Thoracic aorta (tissue), 2 donors: ENCODE results near the gene HAPLN3. TPM values are rescaled to one million over a fixed set of nuclear protein-coding genes. Genes with fewer than 3 reads are reported as not detected.

Source experiments
- ATAC-seq: fragments of 150-250 bp; one replicate; pipeline ENCODE4 v1.8.0; 2017; ENCODE audit warnings: low read depth; ENCODE audit not compliant: insufficient number of reproducible peaks, low FRiP score
- DNase-seq: peaks from one replicate; pipeline ENCODE4 v3.0.0-alpha.2; 2020; ENCODE audit warnings: low spot score
- H3K27ac ChIP-seq, 2 donors: fragments of 200-600 bp; sonication (generic); 1 replicate in 1 of 2; 2 replicates in 1 of 2; pipeline ENCODE4 v1.5.1; 2016; ENCODE audit warnings: mild to moderate bottlenecking in 2 of 2, moderate library complexity in 2 of 2
- H3K27me3 ChIP-seq: fragments of 200-600 bp; sonication (generic); replicated peaks from 2 replicates; pipeline ENCODE4 v1.6.0; 2016; ENCODE audit warnings: mild to moderate bottlenecking; ENCODE audit not compliant: insufficient read depth
- H3K36me3 ChIP-seq: fragments of 200-600 bp; sonication (generic); one replicate; pipeline ENCODE4 v1.5.1; 2016
- H3K4me1 ChIP-seq, 2 donors: fragments of 200-600 bp; sonication (generic); 1 replicate in 1 of 2; 2 replicates in 1 of 2; pipeline versions ENCODE4 v1.5.1 to v1.6.0; 2016; ENCODE audit warnings: low read depth in 2 of 2, mild to moderate bottlenecking in 1 of 2; ENCODE audit not compliant: control insufficient read depth in 1 of 2
- H3K4me3 ChIP-seq: fragments of 200-600 bp; sonication (generic); 2 replicates; pipeline ENCODE4 v1.5.1; 2016; ENCODE audit warnings: mild to moderate bottlenecking
- H3K9me3 ChIP-seq: fragments of 200-600 bp; sonication (generic); 2 replicates; pipeline ENCODE4 v1.5.1; 2016
- total RNA-seq, 2 donors: library from RNA; depleted of rRNA; stranded (reverse); fragments of >200 nt; gene quantifications; one replicate each; pipeline versions ENCODE4 v1.1.0 to v1.2.3, GENCODE V29; 2016
- TF ChIP-seq, protein P1 (sequence below): fragments of 200-600 bp; sonication (generic); IDR thresholded peaks from one replicate; pipeline ENCODE4 v1.5.1; 2019; ENCODE audit warnings: antibody characterized with exemption

Gene HAPLN3
- total RNA-seq, 2 donors from 2014 or later = 111 to 173 TPM

DNA sequence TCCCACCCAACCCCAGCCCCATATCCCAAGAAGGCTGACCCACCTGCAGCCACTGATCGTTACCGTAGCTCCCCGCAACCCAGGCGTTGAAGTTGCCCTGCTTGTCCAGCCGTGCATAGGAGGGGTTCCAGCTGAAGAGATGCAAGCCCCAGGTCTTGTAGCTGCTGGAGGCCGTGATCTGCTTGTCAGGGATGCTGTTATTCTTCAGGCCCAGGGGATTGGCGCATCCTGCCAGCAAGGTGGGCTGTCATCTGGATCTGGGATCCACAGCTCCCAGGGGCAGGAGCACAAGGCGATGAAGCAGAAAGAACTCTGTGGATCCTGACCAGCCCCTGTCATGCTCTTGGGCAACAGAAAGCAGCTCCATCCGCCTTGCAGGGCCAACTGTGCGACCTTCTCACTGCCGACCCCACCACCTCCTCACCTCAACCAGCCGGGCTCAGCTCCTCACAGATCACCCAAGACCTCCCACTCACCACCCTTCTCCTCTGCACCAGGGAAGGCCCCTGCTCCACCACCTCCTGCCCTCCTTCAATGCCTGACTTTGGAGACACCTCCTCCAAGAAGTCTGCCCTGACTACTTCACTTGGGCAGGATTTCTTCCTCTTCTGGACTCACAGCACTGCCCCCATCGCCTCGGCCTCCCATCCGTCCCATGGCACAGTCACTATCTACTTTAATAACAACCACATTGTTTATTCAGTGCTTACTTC is 6.3 kb upstream of the HAPLN3 start:
- no peak for ATAC-seq
- Histone ChIP-seq H3K27ac (peak overlapping the region; percentile 34 to 98), H3K4me3 (peak overlapping the region; percentile 15), H3K9me3 (no peaks in the 10 kb centered on the region), H3K36me3 (peaks cover 55% of the 10 kb centered on the region), H3K27me3 (no peaks in the 10 kb centered on the region), H3K4me1 (peaks cover 36 to 96% of the 10 kb centered on the region in 2 donors)
- no peak for DNase-seq
- TF ChIP-seq, protein P1, sequence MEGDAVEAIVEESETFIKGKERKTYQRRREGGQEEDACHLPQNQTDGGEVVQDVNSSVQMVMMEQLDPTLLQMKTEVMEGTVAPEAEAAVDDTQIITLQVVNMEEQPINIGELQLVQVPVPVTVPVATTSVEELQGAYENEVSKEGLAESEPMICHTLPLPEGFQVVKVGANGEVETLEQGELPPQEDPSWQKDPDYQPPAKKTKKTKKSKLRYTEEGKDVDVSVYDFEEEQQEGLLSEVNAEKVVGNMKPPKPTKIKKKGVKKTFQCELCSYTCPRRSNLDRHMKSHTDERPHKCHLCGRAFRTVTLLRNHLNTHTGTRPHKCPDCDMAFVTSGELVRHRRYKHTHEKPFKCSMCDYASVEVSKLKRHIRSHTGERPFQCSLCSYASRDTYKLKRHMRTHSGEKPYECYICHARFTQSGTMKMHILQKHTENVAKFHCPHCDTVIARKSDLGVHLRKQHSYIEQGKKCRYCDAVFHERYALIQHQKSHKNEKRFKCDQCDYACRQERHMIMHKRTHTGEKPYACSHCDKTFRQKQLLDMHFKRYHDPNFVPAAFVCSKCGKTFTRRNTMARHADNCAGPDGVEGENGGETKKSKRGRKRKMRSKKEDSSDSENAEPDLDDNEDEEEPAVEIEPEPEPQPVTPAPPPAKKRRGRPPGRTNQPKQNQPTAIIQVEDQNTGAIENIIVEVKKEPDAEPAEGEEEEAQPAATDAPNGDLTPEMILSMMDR = no peak

DNA sequence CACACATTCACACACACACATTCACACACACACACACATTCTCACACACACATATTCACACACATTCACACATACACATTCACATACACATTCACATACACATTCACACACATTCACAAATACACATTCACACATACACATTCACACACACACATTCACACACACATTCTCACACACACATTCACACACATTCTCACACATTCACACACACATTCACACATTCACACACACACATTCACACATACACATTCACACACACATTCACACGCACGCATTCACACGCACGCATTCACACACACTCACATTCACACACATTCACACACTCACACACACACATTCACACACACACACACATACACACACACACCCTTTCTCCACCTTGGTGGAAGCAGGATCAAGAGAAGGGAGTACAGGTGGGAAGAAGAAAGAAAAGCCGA is 5.7 kb upstream of the HAPLN3 start:
- no peaks in the 10 kb centered on the region for H3K27me3 ChIP-seq
- ATAC-seq = no peak
- peak overlapping the region; percentile 47 to 98 for H3K27ac ChIP-seq
- H3K36me3 ChIP-seq = peaks cover 48% of the 10 kb centered on the region
- DNase-seq = no peak
- TF ChIP-seq, protein P1 = no peak
- no peak overlapping the region for H3K4me3 ChIP-seq
- H3K9me3 ChIP-seq = no peaks in the 10 kb centered on the region
- peaks cover 35 to 96% of the 10 kb centered on the region in 2 donors for H3K4me1 ChIP-seq

DNA sequence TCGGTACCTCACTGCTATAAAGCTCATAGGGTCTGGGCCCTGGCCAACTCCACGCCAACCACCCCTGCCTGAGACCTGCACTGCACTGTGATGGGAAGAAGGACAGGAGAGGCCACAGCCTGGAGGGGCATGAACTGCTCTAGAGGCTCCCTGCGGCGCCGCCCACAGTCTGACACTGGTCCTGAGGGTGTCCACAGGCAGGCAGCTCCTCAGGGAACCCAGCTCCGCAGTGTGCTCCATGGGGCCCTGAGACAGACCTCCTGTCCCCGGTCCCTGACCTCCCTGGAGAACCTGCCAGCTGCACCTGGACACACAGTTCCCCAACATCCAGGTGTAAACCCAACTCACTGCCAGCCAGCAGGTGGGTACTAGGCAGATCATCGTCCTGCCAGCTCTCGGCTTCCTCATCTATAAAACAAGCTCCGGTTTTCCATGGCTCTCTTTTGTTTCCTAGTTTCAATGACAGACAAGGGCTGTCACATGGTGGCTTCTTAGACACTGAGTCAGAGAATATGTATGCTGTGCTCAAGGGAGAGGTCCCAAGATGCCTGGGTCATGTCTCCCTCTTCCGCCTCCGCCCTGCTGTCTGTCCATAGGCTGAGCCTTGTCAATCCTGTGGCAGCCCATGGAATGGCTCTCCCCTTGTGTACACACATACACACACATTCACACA is 5.1 kb upstream of the HAPLN3 start:
- Histone ChIP-seq H3K27ac (peak overlapping the region; percentile 47 to 98), H3K9me3 (no peaks in the 10 kb centered on the region), H3K4me1 (peaks cover 34 to 96% of the 10 kb centered on the region in 2 donors), H3K27me3 (no peaks in the 10 kb centered on the region), H3K36me3 (peaks cover 43% of the 10 kb centered on the region), H3K4me3 (no peak overlapping the region)
- no peak for ATAC-seq
- TF ChIP-seq, protein P1 = no peak
- no peak for DNase-seq

DNA sequence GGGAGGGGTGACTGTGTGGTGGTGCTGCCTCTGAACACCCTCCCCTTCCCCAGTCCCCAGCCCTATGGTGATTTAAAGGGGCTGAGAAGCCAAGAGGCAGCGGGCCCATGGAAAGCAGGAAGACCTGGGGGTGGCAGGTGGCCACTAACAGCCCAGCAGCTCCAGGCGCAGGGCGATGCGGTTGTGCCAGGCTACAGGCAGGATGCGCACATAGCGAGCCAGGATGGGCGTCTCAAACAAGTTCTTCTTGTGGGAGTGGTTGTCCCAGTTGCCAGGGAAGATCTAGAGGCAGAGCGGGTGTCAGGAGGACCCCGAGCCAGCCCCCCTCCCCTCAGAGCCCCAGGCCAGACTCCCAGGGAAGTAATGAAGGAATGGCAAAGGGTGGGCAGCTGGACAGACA is 3.9 kb upstream of the HAPLN3 start:
- DNase-seq = no peak
- Histone ChIP-seq H3K27ac (peak overlapping the region; percentile 44 to 98), H3K4me1 (peaks cover 32 to 85% of the 10 kb centered on the region in 2 donors)

DNA sequence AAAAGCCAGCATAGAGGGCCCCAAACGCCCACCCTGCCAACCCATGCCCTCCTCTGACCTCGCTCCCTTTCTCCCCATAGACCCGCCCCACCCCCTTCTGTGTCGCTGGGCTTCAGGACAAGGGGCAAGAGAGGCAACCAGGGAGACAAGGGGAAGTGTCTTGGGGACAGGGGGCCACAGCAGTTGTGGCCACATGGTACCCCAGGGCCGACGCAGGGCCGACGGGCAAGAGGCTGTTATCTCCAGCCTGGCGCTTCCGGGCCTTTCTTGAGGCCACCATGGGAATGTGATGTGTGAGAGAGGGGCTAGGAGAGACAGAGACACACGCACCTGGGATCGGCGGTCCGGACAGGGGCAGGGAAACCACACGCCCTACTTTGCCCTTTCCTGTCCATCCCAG is 3.4 kb upstream of the HAPLN3 start:
- peaks cover 32 to 85% of the 10 kb centered on the region in 2 donors for H3K4me1 ChIP-seq
- no peak overlapping the region for H3K4me3 ChIP-seq
- ATAC-seq = no peak

More for the DNA sequence above, 3.9 kb upstream of the HAPLN3 start:
- TF ChIP-seq, protein P1 = no peak
- H3K9me3 ChIP-seq = no peaks in the 10 kb centered on the region
- no peak for ATAC-seq
- peaks cover 36% of the 10 kb centered on the region for H3K36me3 ChIP-seq
- no peaks in the 10 kb centered on the region for H3K27me3 ChIP-seq
- no peak overlapping the region for H3K4me3 ChIP-seq

More for the DNA sequence above, 3.4 kb upstream of the HAPLN3 start:
- H3K27me3 ChIP-seq = no peaks in the 10 kb centered on the region
- H3K9me3 ChIP-seq = no peaks in the 10 kb centered on the region
- H3K36me3 ChIP-seq = peaks cover 31% of the 10 kb centered on the region
- TF ChIP-seq, protein P1 = no peak
- DNase-seq = no peak
- peak overlapping the region; percentile 44 to 98 for H3K27ac ChIP-seq
